Measurements from ENCODE around the gene SCO2.

The SCO2 gene

GRCh38 chr22:50504369-50505211, 20.8 kb downstream of the SCO2 start:
- H3K27ac Mint-ChIP-seq = no peak overlapping the region
- peaks cover 30% of the 10 kb centered on the region for H3K4me1 Mint-ChIP-seq
- ATAC-seq = no peak
- DNase-seq = no peak
- no peak overlapping the region for H3K4me3 Mint-ChIP-seq
- H3K27me3 Mint-ChIP-seq = no peaks in the 10 kb centered on the region
- H3K9me3 Mint-ChIP-seq = no peaks in the 10 kb centered on the region

- Mint-ChIP-seq H3K4me1 (peaks cover 20% of the 10 kb centered on the region), H3K27ac (no peak overlapping the region), H3K9me3 (no peaks in the 10 kb centered on the region), H3K27me3 (no peaks in the 10 kb centered on the region), H3K4me3 (no peak overlapping the region)
- DNase-seq = no peak
- ATAC-seq = no peak
Observed at GRCh38 chr22:50503475-50504145, 21.8 kb downstream of the SCO2 start.

GRCh38 chr22:50502628-50503474, 22.5 kb downstream of the SCO2 start:
- H3K4me1 Mint-ChIP-seq = peaks cover 28% of the 10 kb centered on the region
- no peaks in the 10 kb centered on the region for H3K27me3 Mint-ChIP-seq
- H3K27ac Mint-ChIP-seq = no peak overlapping the region
- DNase-seq = no peak
- no peaks in the 10 kb centered on the region for H3K9me3 Mint-ChIP-seq
- no peak overlapping the region for H3K4me3 Mint-ChIP-seq
- ATAC-seq = no peak

GRCh38 chr22:50502096-50502495, 23.3 kb downstream of the SCO2 start:
- no peak overlapping the region for H3K27ac Mint-ChIP-seq
- H3K9me3 Mint-ChIP-seq = no peaks in the 10 kb centered on the region
- DNase-seq = no peak
- no peak overlapping the region for H3K4me3 Mint-ChIP-seq
- ATAC-seq = no peak
- H3K4me1 Mint-ChIP-seq = peaks cover 31% of the 10 kb centered on the region
- no peaks in the 10 kb centered on the region for H3K27me3 Mint-ChIP-seq

- H3K27me3 Mint-ChIP-seq = no peaks in the 10 kb centered on the region
- no peak for ATAC-seq
- no peaks in the 10 kb centered on the region for H3K9me3 Mint-ChIP-seq
- no peak for DNase-seq
- peaks cover 15% of the 10 kb centered on the region for H3K4me1 Mint-ChIP-seq
- H3K4me3 Mint-ChIP-seq = no peak overlapping the region
- no peak overlapping the region for H3K27ac Mint-ChIP-seq
Observed at GRCh38 chr22:50500452-50500851, 24.9 kb downstream of the SCO2 start.

GRCh38 chr22:50498322-50498890, 27.0 kb downstream of the SCO2 start:
- DNase-seq (peak; percentile 65 to 69), ATAC-seq (peak; percentile 88)
- Mint-ChIP-seq H3K27me3 (no peaks in the 10 kb centered on the region), H3K9me3 (no peaks in the 10 kb centered on the region), H3K4me3 (no peak overlapping the region), H3K4me1 (peaks cover 11% of the 10 kb centered on the region), H3K27ac (no peak overlapping the region)

- H3K27me3 Mint-ChIP-seq = no peaks in the 10 kb centered on the region
- H3K4me1 Mint-ChIP-seq = peaks cover 11% of the 10 kb centered on the region
- DNase-seq = no peak
- no peak overlapping the region for H3K27ac Mint-ChIP-seq
- ATAC-seq = no peak
- H3K9me3 Mint-ChIP-seq = no peaks in the 10 kb centered on the region
- H3K4me3 Mint-ChIP-seq = no peak overlapping the region
Observed at GRCh38 chr22:50497093-50497492, 28.3 kb downstream of the SCO2 start.

- ATAC-seq (peak; percentile 36), DNase-seq (no peak)
- peaks cover 17% of the 10 kb centered on the region for H3K4me1 Mint-ChIP-seq
- peak overlapping the region; percentile 56 to 62 for H3K4me3 Mint-ChIP-seq
- H3K27ac Mint-ChIP-seq = peak overlapping the region in 1 of 2 donors; percentile 78
- H3K9me3 Mint-ChIP-seq = no peaks in the 10 kb centered on the region
- peaks cover 8% of the 10 kb centered on the region for H3K27me3 Mint-ChIP-seq
Observed at GRCh38 chr22:50490531-50491308, 34.7 kb downstream of the SCO2 start.

GRCh38 chr22:50489363-50490243, 35.8 kb downstream of the SCO2 start:
- ATAC-seq (no peak), DNase-seq (no peak)
- peaks cover 24% of the 10 kb centered on the region for H3K4me1 Mint-ChIP-seq
- no peak overlapping the region for H3K27ac Mint-ChIP-seq
- H3K9me3 Mint-ChIP-seq = no peaks in the 10 kb centered on the region
- peaks cover 12% of the 10 kb centered on the region for H3K27me3 Mint-ChIP-seq
- no peak overlapping the region for H3K4me3 Mint-ChIP-seq

- DNase-seq = no peak
Observed at GRCh38 chr22:50488886-50489285, 36.5 kb downstream of the SCO2 start.

GRCh38 chr22:50488006-50488677, 37.3 kb downstream of the SCO2 start:
- no peaks in the 10 kb centered on the region for H3K9me3 Mint-ChIP-seq
- peaks cover 12% of the 10 kb centered on the region for H3K27me3 Mint-ChIP-seq
- peaks cover 32% of the 10 kb centered on the region for H3K4me1 Mint-ChIP-seq
- DNase-seq = no peak
- no peak overlapping the region for H3K4me3 Mint-ChIP-seq
- no peak for ATAC-seq
- no peak overlapping the region for H3K27ac Mint-ChIP-seq

More at GRCh38 chr22:50488886-50489285, 36.5 kb downstream of the SCO2 start:
- peaks cover 28% of the 10 kb centered on the region for H3K4me1 Mint-ChIP-seq
- H3K4me3 Mint-ChIP-seq = no peak overlapping the region
- H3K27me3 Mint-ChIP-seq = peaks cover 12% of the 10 kb centered on the region
- no peak overlapping the region for H3K27ac Mint-ChIP-seq
- ATAC-seq = no peak
- H3K9me3 Mint-ChIP-seq = no peaks in the 10 kb centered on the region

GRCh38 chr22:50487290-50488005, 38.0 kb downstream of the SCO2 start:
- ATAC-seq = peak; percentile 39
- peaks cover 12% of the 10 kb centered on the region for H3K27me3 Mint-ChIP-seq
- H3K27ac Mint-ChIP-seq = no peak overlapping the region
- no peak for DNase-seq
- no peak overlapping the region for H3K4me3 Mint-ChIP-seq
- no peaks in the 10 kb centered on the region for H3K9me3 Mint-ChIP-seq
- H3K4me1 Mint-ChIP-seq = peaks cover 37% of the 10 kb centered on the region

All from stimulated activated naive CD8-positive, alpha-beta T cell treated with anti-CD3 and anti-CD28 coated beads, Interleukin-15, amount 100 ng/mL, for 72 hours (primary cell).